H1 (cell line): ENCODE measurements around the gene SPATS2L. TPM values are rescaled to one million over a fixed set of nuclear protein-coding genes. Genes with fewer than 3 reads are reported as not detected.

ENCODE experiments used
- CTCF ChIA-PET: fragments of 300-600 bp; sonication (Branson Sonifier 250); formaldehyde crosslinking; loops from one replicate; lab custom pipeline; 2021; ENCODE audit not compliant: partially characterized antibody; lab: Charles Lee
- POLR2A ChIA-PET: fragments of 300-600 bp; sonication (Branson Sonifier 250); formaldehyde crosslinking; loops from one replicate; lab custom pipeline; 2021; ENCODE audit warnings: inconsistent platforms; ENCODE audit not compliant: partially characterized antibody; lab: Charles Lee
- DNase-seq, 2 experiments: peaks; one replicate each; pipeline versions ENCODE4 v3.0.0 to v3.0.0-alpha.2; 2010 to 2022; ENCODE audit warnings: low spot score in 2 of 2, low read depth in 1 of 2, mixed read lengths in 1 of 2
- FAIRE-seq: peaks from 2 replicates; lab custom pipeline; 2011; peaks lifted over from hg19 to GRCh38; lab: Jason Lieb, UNC
- H2AFZ ChIP-seq: 2 replicates; pipeline ENCODE4 v1.8.1; 2012; ENCODE audit warnings: low read length, inconsistent platforms
- H2AK5ac ChIP-seq: 2 replicates; pipeline ENCODE4 v1.6.1; 2013; ENCODE audit warnings: low read depth, low read length
- H2BK120ac ChIP-seq: replicated peaks from 2 replicates; pipeline ENCODE3; 2013; ENCODE audit warnings: low read depth, low read length, inconsistent platforms
- H2BK12ac ChIP-seq: 2 replicates; pipeline ENCODE4 v1.6.1; 2013; ENCODE audit warnings: low read depth, low read length
- H2BK15ac ChIP-seq: 2 replicates; pipeline ENCODE4 v1.6.1; 2013; ENCODE audit warnings: low read length
- H2BK20ac ChIP-seq: 2 replicates; pipeline ENCODE4 v1.6.1; 2013; ENCODE audit warnings: low read length
- H2BK5ac ChIP-seq: 2 replicates; pipeline ENCODE4 v1.6.1; 2013; ENCODE audit warnings: low read depth, low read length
- H3K14ac ChIP-seq: 2 replicates; pipeline ENCODE4 v1.6.1; 2013; ENCODE audit warnings: inconsistent platforms; ENCODE audit not compliant: insufficient read length
- H3K18ac ChIP-seq: 2 replicates; pipeline ENCODE4 v1.6.1; 2013; ENCODE audit warnings: low read length; ENCODE audit errors: extremely low read depth
- H3K23ac ChIP-seq: 2 replicates; pipeline ENCODE4 v1.6.1; 2013; ENCODE audit warnings: inconsistent platforms; ENCODE audit not compliant: insufficient read length
- H3K23me2 ChIP-seq: 2 replicates; pipeline ENCODE4 v1.6.1; 2013; ENCODE audit warnings: low read depth, low read length
- H3K27ac ChIP-seq: 2 replicates; pipeline ENCODE4 v1.6.1; 2011; ENCODE audit warnings: low read depth, low read length, inconsistent platforms
- H3K27me3 ChIP-seq, 4 experiments: replicated peaks in 1 of 4; 1 replicate in 1 of 4; 2 replicates in 3 of 4; pipeline versions ENCODE4 v1.6.1 to v1.8.1; 2011 to 2013; ENCODE audit warnings: low read length in 3 of 4, mild to moderate bottlenecking in 3 of 4, inconsistent platforms in 2 of 4, mixed read lengths in 2 of 4, moderate library complexity in 1 of 4; ENCODE audit not compliant: control insufficient read depth in 3 of 4, insufficient read depth in 3 of 4; ENCODE audit errors: extremely low read depth in 1 of 4
- H3K36me3 ChIP-seq, 4 experiments: 2 replicates each; pipeline versions ENCODE4 v1.6.1 to v1.8.1; 2011 to 2013; ENCODE audit warnings: mild to moderate bottlenecking in 4 of 4, low read length in 3 of 4, moderate library complexity in 2 of 4, control low read depth in 1 of 4, inconsistent platforms in 1 of 4; ENCODE audit not compliant: insufficient read depth in 4 of 4, control insufficient read depth in 2 of 4
- H3K4ac ChIP-seq: replicated peaks from 2 replicates; pipeline ENCODE3; 2013; ENCODE audit warnings: low read length, low read depth, mixed read lengths, inconsistent platforms; ENCODE audit not compliant: insufficient read length
- H3K4me1 ChIP-seq, 4 experiments: replicated peaks in 1 of 4; 1 replicate in 1 of 4; 2 replicates in 3 of 4; pipeline versions ENCODE4 v1.6.1 to v1.8.1; 2011 to 2013; ENCODE audit warnings: low read length in 3 of 4, inconsistent platforms in 2 of 4, mixed read lengths in 1 of 4; ENCODE audit not compliant: insufficient read depth in 4 of 4, control insufficient read depth in 3 of 4
- H3K4me2 ChIP-seq, 2 experiments: 2 replicates each; pipeline versions ENCODE4 v1.6.1 to v1.8.1; 2011 to 2013; ENCODE audit warnings: low read depth in 2 of 2, low read length in 2 of 2, control low read depth in 1 of 2, inconsistent platforms in 1 of 2, mild to moderate bottlenecking in 1 of 2; ENCODE audit not compliant: insufficient read depth in 1 of 2
- H3K4me3 ChIP-seq, 4 experiments: fragments of 200-600, 300-600 bp in 1 of 4; sonication (generic), shearing (Covaris generic), sonication (Bioruptor Twin) in 1 of 4; 2 replicates each; pipeline versions ENCODE4 v1.5.1 to v1.8.1; 2011 to 2016; ENCODE audit warnings: low read length in 4 of 4, low read depth in 3 of 4, control low read depth in 2 of 4, inconsistent platforms in 2 of 4, mild to moderate bottlenecking in 2 of 4, mixed read lengths in 1 of 4, moderate library complexity in 1 of 4; ENCODE audit not compliant: insufficient read depth in 2 of 4; ENCODE audit errors: extremely low read depth in 1 of 4
- H3K56ac ChIP-seq: replicated peaks from 2 replicates; pipeline ENCODE3; 2013; ENCODE audit warnings: low read depth, mild to moderate bottlenecking, mixed read lengths, low read length, inconsistent platforms; ENCODE audit not compliant: insufficient read length
- H3K79me1 ChIP-seq: 2 replicates; pipeline ENCODE4 v1.6.1; 2013; ENCODE audit warnings: low read depth, low read length, control low read depth
- H3K79me2 ChIP-seq, 2 experiments: 2 replicates each; pipeline versions ENCODE4 v1.6.1 to v1.8.1; 2012 to 2013; ENCODE audit warnings: low read length in 2 of 2, mild to moderate bottlenecking in 2 of 2, inconsistent platforms in 1 of 2; ENCODE audit not compliant: insufficient read depth in 2 of 2, control insufficient read depth in 1 of 2
- H3K9ac ChIP-seq, 4 experiments: replicated peaks in 1 of 4; 1 replicate in 1 of 4; 2 replicates in 3 of 4; pipeline versions ENCODE4 v1.6.1 to v1.8.1; 2011 to 2013; ENCODE audit warnings: low read depth in 3 of 4, low read length in 3 of 4, control low read depth in 2 of 4, mild to moderate bottlenecking in 2 of 4, moderate library complexity in 2 of 4, inconsistent platforms in 1 of 4; ENCODE audit errors: extremely low read depth in 1 of 4
- H3K9me3 ChIP-seq, 2 experiments: 2 replicates each; pipeline versions ENCODE4 v1.6.1 to v1.8.1; 2012 to 2013; ENCODE audit warnings: mild to moderate bottlenecking in 2 of 2, moderate library complexity in 2 of 2, control low read depth in 1 of 2, inconsistent platforms in 1 of 2, low read depth in 1 of 2, low read length in 1 of 2, mixed read lengths in 1 of 2; ENCODE audit not compliant: insufficient read depth in 2 of 2
- H4K20me1 ChIP-seq, 2 experiments: replicated peaks in 1 of 2; 2 replicates each; pipeline versions ENCODE3 to v1.8.1; 2011 to 2013; ENCODE audit warnings: inconsistent platforms in 2 of 2, low read length in 2 of 2, mild to moderate bottlenecking in 1 of 2; ENCODE audit not compliant: insufficient read depth in 2 of 2, control insufficient read depth in 1 of 2
- H4K5ac ChIP-seq: 2 replicates; pipeline ENCODE4 v1.6.1; 2013; ENCODE audit warnings: low read length, low read depth, mixed read lengths, inconsistent platforms; ENCODE audit not compliant: insufficient read length
- H4K8ac ChIP-seq: 2 replicates; pipeline ENCODE4 v1.8.0; 2013; ENCODE audit warnings: mild to moderate bottlenecking, moderate library complexity, low read length, inconsistent platforms; ENCODE audit not compliant: insufficient read depth; ENCODE audit errors: extremely low read depth
- H4K91ac ChIP-seq: replicated peaks from 2 replicates; pipeline ENCODE3; 2013; ENCODE audit warnings: low read length, mixed read lengths, inconsistent platforms; ENCODE audit not compliant: insufficient read length
- CBX5 ChIP-seq: fragments of 300-800, 300-1000 bp; sonication (generic); IDR thresholded peaks from 2 replicates; pipeline ENCODE4 v1.7.1; 2016; ENCODE audit warnings: antibody characterized with exemption, low read length, low read depth
- EZH2 ChIP-seq: fragments of 200-600 bp; sonication (generic); IDR thresholded peaks from 2 replicates; pipeline ENCODE4 v1.7.1; 2012; ENCODE audit warnings: low read depth, mild to moderate bottlenecking, moderate library complexity, low read length, inconsistent platforms; ENCODE audit not compliant: severe bottlenecking
- GABPA ChIP-seq: IDR thresholded peaks from 2 replicates; pipeline ENCODE4 v1.6.1; 2011; ENCODE audit warnings: mild to moderate bottlenecking, low read length, moderate library complexity, borderline replicate concordance; ENCODE audit not compliant: insufficient read depth
- KDM5A ChIP-seq: fragments of 200-600 bp; IDR thresholded peaks from 2 replicates; pipeline ENCODE4 v1.7.1; 2012; ENCODE audit warnings: mild to moderate bottlenecking, low read length, inconsistent platforms, mixed read lengths
- NRF1 ChIP-seq: IDR thresholded peaks from 2 replicates; pipeline ENCODE4 v1.6.1; 2011; ENCODE audit warnings: mild to moderate bottlenecking, low read depth, low read length, improper control_type of control experiment
- SIX5 ChIP-seq: IDR thresholded peaks from 2 replicates; pipeline ENCODE4 v1.6.1; 2011; ENCODE audit warnings: mild to moderate bottlenecking, low read depth, low read length
- SRF ChIP-seq: IDR thresholded peaks from 2 replicates; pipeline ENCODE4 v1.6.1; 2011; ENCODE audit warnings: mild to moderate bottlenecking, low read depth, low read length, moderate library complexity
- SUZ12 ChIP-seq: fragments of 200-600 bp; sonication (generic); IDR thresholded peaks from 2 replicates; pipeline ENCODE4 v1.6.1; 2012; ENCODE audit warnings: mild to moderate bottlenecking, inconsistent platforms, low read length, moderate library complexity, mixed read lengths
- YY1 ChIP-seq: IDR thresholded peaks from 2 replicates; pipeline ENCODE4 v1.6.1; 2011; ENCODE audit warnings: low read depth, mild to moderate bottlenecking, low read length
- WGBS, 2 experiments: shearing (Covaris generic) in 1 of 2; methylation state at CpG; one replicate each; pipeline versions ENCODE4 v1.1.6 to v1.1.7; 2013 to 2015; ENCODE audit warnings: low lambda C conversion rate in 2 of 2, mixed read lengths in 2 of 2, inconsistent platforms in 1 of 2, low coverage in 1 of 2, missing lambda C conversion rate in 1 of 2; ENCODE audit not compliant: insufficient replicate concordance in 2 of 2, insufficient coverage in 1 of 2, insufficient read length in 1 of 2; ENCODE audit errors: extremely low coverage in 1 of 2, missing lambda C conversion rate in 1 of 2; 5-methylcytosine and 5-hydroxymethylcytosine counted together
- polyA plus RNA-seq, 7 experiments: library from polyadenylated mRNA; depleted of rRNA in 3 of 7; stranded (reverse) in 5 of 7; unstranded in 2 of 7; fragments of >200 nt in 5 of 7; fragments of 200-250 nt in 2 of 7; gene quantifications; 1 replicate in 5 of 7; 2 replicates in 1 of 7; 4 replicates in 1 of 7; pipeline versions ENCODE4 v1.2.1 to v1.2.3, GENCODE V29; 2011 to 2013; ENCODE audit warnings: missing spikeins in 2 of 7, mixed read lengths in 2 of 7
- total RNA-seq: library from RNA; stranded (reverse); fragmentation: NEBNext Ultra II Directional; extraction: Animal tissue kit (Norgen Biotek cat#: 25700); gene quantifications from 2 replicates; pipeline ENCODE4 v1.2.1, GENCODE V29; 2021
- TF ChIP-seq, protein P1 (sequence below): IDR thresholded peaks from 2 replicates; pipeline ENCODE4 v1.6.1; 2011; ENCODE audit warnings: low read length, improper control_type of control experiment

SPATS2L gene
- total and polyA plus RNA-seq, 2 of the 8 experiments (the other 6 are each of a cell fraction or from before 2014, with no cell fraction given) = 67.3 to 189 TPM

DNA sequence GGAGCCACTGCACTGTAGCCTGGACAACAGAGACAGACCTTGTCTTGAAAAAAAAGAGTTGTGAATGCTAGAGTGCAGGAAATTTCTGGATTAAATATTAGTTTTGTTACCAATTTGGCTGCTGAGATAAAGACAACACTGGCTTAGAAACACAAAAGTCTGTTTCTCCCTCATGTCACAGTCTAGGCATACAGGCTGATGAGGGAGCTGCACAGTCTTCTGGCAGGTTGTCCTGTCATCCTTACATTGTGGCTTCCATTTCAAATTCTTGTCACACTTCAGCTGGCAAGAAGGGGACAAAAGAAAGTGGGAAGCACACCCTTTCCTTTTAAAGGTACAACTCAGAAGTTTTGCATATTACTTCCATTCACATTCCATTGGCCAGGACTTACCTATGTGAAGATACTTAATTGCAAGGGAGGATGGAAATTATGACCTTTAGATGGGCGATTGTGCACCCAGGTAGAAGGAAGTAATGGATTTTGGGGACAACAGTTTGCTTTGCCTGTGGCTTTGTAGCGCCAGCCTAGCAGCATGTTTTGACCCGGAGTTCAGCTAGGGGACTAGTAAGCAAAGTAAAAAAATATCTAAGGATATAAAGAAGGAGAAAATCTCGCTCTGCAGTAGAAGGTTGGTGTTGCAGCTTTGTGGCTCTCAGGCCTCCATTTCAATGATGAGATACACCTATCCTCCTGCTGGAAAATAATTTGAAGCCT is 55.9 kb downstream of the SPATS2L start:
- H3K27ac ChIP-seq = no peak overlapping the region
- DNase-seq (no peak), FAIRE-seq (no peak)
- H3K23ac ChIP-seq = no peak overlapping the region
- H3K14ac ChIP-seq = no peak overlapping the region
- peak overlapping the region; percentile 14; the same call in 1 of the 2 replicates for H2BK5ac ChIP-seq
- no peaks in the 10 kb centered on the region for H3K27me3 ChIP-seq
- H4K20me1 ChIP-seq = no peaks in the 10 kb centered on the region
- peaks cover 0 to 99% of the 10 kb centered on the region in 2 experiments; a peak in 3 of 4 replicates for H3K79me2 ChIP-seq
- peak overlapping the region; percentile 13; the same call in 1 of the 2 replicates for H2BK12ac ChIP-seq
- ChIA-PET CTCF (interaction anchor here (2.6 kb wide), 1 partner anchor 10 kb away, joined by 10 read pairs; no protein-coding TSS in a partner anchor), POLR2A (interaction anchor here (0.5 to 1.5 kb wide), 6 partner anchors 8 to 56 kb away, joined by 3 to 6 read pairs (median 4); partner anchors contain the start of gene SPATS2L)
- no peak overlapping the region for H3K4me3 ChIP-seq
- peak overlapping the region; percentile 43 for H3K18ac ChIP-seq
- H2BK20ac ChIP-seq = no peak overlapping the region
- WGBS, 2 experiments = 86% methylated on average over 4 of the region's 4 CpGs; no CpG with 5 or more reads in 1 of the 2 experiments
- peak overlapping the region; percentile 11 for H4K91ac ChIP-seq
- H2BK120ac ChIP-seq = no peak overlapping the region
- peak overlapping the region in 1 of 2 experiments; percentile 17; a peak in 1 of 4 replicates for H3K4me2 ChIP-seq
- no peak for TF ChIP-seq SUZ12
- no peak for TF ChIP-seq GABPA
- no peak for TF ChIP-seq CBX5
- TF ChIP-seq SRF = no peak
- TF ChIP-seq NRF1 = no peak
- TF ChIP-seq EZH2 = no peak
- TF ChIP-seq, protein P1, sequence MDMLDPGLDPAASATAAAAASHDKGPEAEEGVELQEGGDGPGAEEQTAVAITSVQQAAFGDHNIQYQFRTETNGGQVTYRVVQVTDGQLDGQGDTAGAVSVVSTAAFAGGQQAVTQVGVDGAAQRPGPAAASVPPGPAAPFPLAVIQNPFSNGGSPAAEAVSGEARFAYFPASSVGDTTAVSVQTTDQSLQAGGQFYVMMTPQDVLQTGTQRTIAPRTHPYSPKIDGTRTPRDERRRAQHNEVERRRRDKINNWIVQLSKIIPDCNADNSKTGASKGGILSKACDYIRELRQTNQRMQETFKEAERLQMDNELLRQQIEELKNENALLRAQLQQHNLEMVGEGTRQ = no peak
- TF ChIP-seq YY1 = no peak
- no peak for TF ChIP-seq SIX5
- no peak for TF ChIP-seq KDM5A
- peaks cover 7% of the 10 kb centered on the region for H3K79me1 ChIP-seq
- peak overlapping the region; percentile 27 for H3K4ac ChIP-seq
- peaks cover 6 to 31% (median 19%) of the 10 kb centered on the region in 4 experiments; a peak in 5 of 7 replicates for H3K4me1 ChIP-seq
- H3K23me2 ChIP-seq = no peaks in the 10 kb centered on the region; the same call in 1 of the 2 replicates
- H3K36me3 ChIP-seq = no peaks in the 10 kb centered on the region
- H2BK15ac ChIP-seq = no peak overlapping the region
- no peak overlapping the region for H3K56ac ChIP-seq
- H2AK5ac ChIP-seq = peak overlapping the region; percentile 85; the same call in 1 of the 2 replicates
- no peak overlapping the region for H4K8ac ChIP-seq
- H3K9ac ChIP-seq = no peak overlapping the region
- no peak overlapping the region for H2AFZ ChIP-seq
- H4K5ac ChIP-seq = peak overlapping the region; percentile 23
- no peaks in the 10 kb centered on the region for H3K9me3 ChIP-seq
